Skeletal muscle tissue (tissue), 4 donors: ENCODE data around the gene RYR2. TPM values are rescaled to one million over a fixed set of nuclear protein-coding genes. Genes with fewer than 3 reads are reported as not detected.

Experiments
- H3K27ac ChIP-seq: one replicate; pipeline ENCODE4 v1.7.0; 2013; ENCODE audit warnings: mild to moderate bottlenecking, low read depth, low read length, inconsistent platforms
- H3K27me3 ChIP-seq, 3 donors: one replicate each; pipeline ENCODE4 v1.7.0; 2013; ENCODE audit warnings: low read length in 3 of 3; ENCODE audit not compliant: control insufficient read depth in 3 of 3, insufficient read depth in 3 of 3
- H3K36me3 ChIP-seq, 3 donors: one replicate each; pipeline ENCODE4 v1.7.0; 2013; ENCODE audit warnings: low read length in 3 of 3; ENCODE audit not compliant: control insufficient read depth in 3 of 3, insufficient read depth in 3 of 3
- H3K4me1 ChIP-seq, 3 donors: one replicate each; pipeline ENCODE4 v1.7.0; 2013; ENCODE audit warnings: low read length in 3 of 3, mild to moderate bottlenecking in 3 of 3; ENCODE audit not compliant: control insufficient read depth in 3 of 3, insufficient read depth in 3 of 3
- H3K4me3 ChIP-seq, 3 donors: one replicate each; pipeline ENCODE4 v1.7.0; 2013; ENCODE audit warnings: low read length in 3 of 3
- H3K9ac ChIP-seq, 3 donors: one replicate each; pipeline ENCODE4 v1.7.0; 2013; ENCODE audit warnings: low read length in 3 of 3, mild to moderate bottlenecking in 3 of 3, moderate library complexity in 2 of 3, low read depth in 1 of 3
- H3K9me3 ChIP-seq, 3 donors: one replicate each; pipeline ENCODE4 v1.7.0; 2013; ENCODE audit warnings: low read length in 3 of 3; ENCODE audit not compliant: control insufficient read depth in 3 of 3
- total RNA-seq: library from RNA; depleted of rRNA; stranded (reverse); fragments of >200 nt; gene quantifications from one replicate; pipeline ENCODE4 v1.2.3, GENCODE V29; 2014
- donor health status: Osteomylitis.

RYR2 gene
- total RNA-seq, 1 donor from 2014 or later: 5.7 TPM

GRCh38 chr1:237287876-237288521 lies 246.0 kb downstream of the RYR2 start:
- H3K27ac ChIP-seq: no peak overlapping the region
- H3K4me3 ChIP-seq: no peak overlapping the region
- no peaks in the 10 kb centered on the region for H3K4me1 ChIP-seq
- no peaks in the 10 kb centered on the region for H3K9me3 ChIP-seq
- H3K36me3 ChIP-seq: no peaks in the 10 kb centered on the region
- H3K27me3 ChIP-seq: no peaks in the 10 kb centered on the region
- no peak overlapping the region for H3K9ac ChIP-seq

- H3K9me3 ChIP-seq: no peaks in the 10 kb centered on the region
- H3K4me1 ChIP-seq: no peaks in the 10 kb centered on the region
- H3K9ac ChIP-seq: no peak overlapping the region
- H3K4me3 ChIP-seq: no peak overlapping the region
- H3K36me3 ChIP-seq: no peaks in the 10 kb centered on the region
- no peak overlapping the region for H3K27ac ChIP-seq
- H3K27me3 ChIP-seq: no peaks in the 10 kb centered on the region
Observed at GRCh38 chr1:237293804-237294203, 251.8 kb downstream of the RYR2 start.

GRCh38 chr1:237296861-237297260 lies 254.9 kb downstream of the RYR2 start:
- no peaks in the 10 kb centered on the region for H3K9me3 ChIP-seq
- H3K4me3 ChIP-seq: no peak overlapping the region
- H3K36me3 ChIP-seq: no peaks in the 10 kb centered on the region
- H3K27ac ChIP-seq: no peak overlapping the region
- H3K4me1 ChIP-seq: no peaks in the 10 kb centered on the region
- H3K9ac ChIP-seq: no peak overlapping the region
- H3K27me3 ChIP-seq: no peaks in the 10 kb centered on the region

- Histone ChIP-seq H3K9me3 (no peaks in the 10 kb centered on the region), H3K27me3 (no peaks in the 10 kb centered on the region), H3K4me3 (no peak overlapping the region), H3K9ac (no peak overlapping the region), H3K36me3 (no peaks in the 10 kb centered on the region), H3K27ac (no peak overlapping the region), H3K4me1 (no peaks in the 10 kb centered on the region)
Observed at GRCh38 chr1:237300642-237301041, 258.7 kb downstream of the RYR2 start.

- Histone ChIP-seq H3K9me3 (no peaks in the 10 kb centered on the region), H3K27ac (no peak overlapping the region), H3K27me3 (no peaks in the 10 kb centered on the region), H3K4me1 (no peaks in the 10 kb centered on the region), H3K36me3 (no peaks in the 10 kb centered on the region), H3K4me3 (no peak overlapping the region), H3K9ac (no peak overlapping the region)
Observed at GRCh38 chr1:237303929-237304328, 261.9 kb downstream of the RYR2 start.

GRCh38 chr1:237306726-237307125 lies 264.7 kb downstream of the RYR2 start:
- no peaks in the 10 kb centered on the region for H3K36me3 ChIP-seq
- no peak overlapping the region for H3K27ac ChIP-seq
- H3K4me1 ChIP-seq: no peaks in the 10 kb centered on the region

GRCh38 chr1:237309595-237310118 lies 267.7 kb downstream of the RYR2 start:
- Histone ChIP-seq H3K9ac (no peak overlapping the region), H3K27ac (no peak overlapping the region), H3K9me3 (no peaks in the 10 kb centered on the region), H3K27me3 (no peaks in the 10 kb centered on the region), H3K4me3 (no peak overlapping the region), H3K36me3 (no peaks in the 10 kb centered on the region), H3K4me1 (no peaks in the 10 kb centered on the region)

More at GRCh38 chr1:237306726-237307125, 264.7 kb downstream of the RYR2 start:
- H3K27me3 ChIP-seq: no peaks in the 10 kb centered on the region
- no peaks in the 10 kb centered on the region for H3K9me3 ChIP-seq
- H3K4me3 ChIP-seq: no peak overlapping the region
- no peak overlapping the region for H3K9ac ChIP-seq

- Histone ChIP-seq H3K4me3 (no peak overlapping the region), H3K9ac (no peak overlapping the region), H3K9me3 (no peaks in the 10 kb centered on the region), H3K4me1 (no peaks in the 10 kb centered on the region), H3K27me3 (no peaks in the 10 kb centered on the region), H3K27ac (no peak overlapping the region), H3K36me3 (no peaks in the 10 kb centered on the region)
Observed at GRCh38 chr1:237316352-237316751, 274.4 kb downstream of the RYR2 start.

DNA sequence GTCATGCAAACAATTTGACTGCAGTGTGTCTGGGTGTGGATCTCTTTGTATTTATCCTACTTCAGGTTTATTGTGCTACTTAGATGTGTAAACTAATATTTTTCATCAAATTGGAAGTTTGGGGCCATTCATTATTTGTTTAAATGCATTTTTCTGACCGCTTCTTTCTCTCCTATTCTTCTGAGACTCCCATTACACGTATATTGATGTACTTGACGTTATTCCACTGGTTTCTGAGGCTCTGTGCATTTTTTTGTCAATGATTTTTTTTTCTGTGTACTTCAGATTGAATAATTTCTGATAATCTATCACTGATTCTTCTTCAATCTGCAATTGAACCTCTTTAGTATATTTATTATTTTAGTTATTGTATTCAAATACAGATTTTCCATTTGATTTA lies 276.8 kb downstream of the RYR2 start:
- Histone ChIP-seq H3K9ac (no peak overlapping the region), H3K4me1 (no peaks in the 10 kb centered on the region), H3K9me3 (no peaks in the 10 kb centered on the region), H3K4me3 (no peak overlapping the region), H3K27ac (no peak overlapping the region), H3K27me3 (no peaks in the 10 kb centered on the region), H3K36me3 (no peaks in the 10 kb centered on the region)

DNA sequence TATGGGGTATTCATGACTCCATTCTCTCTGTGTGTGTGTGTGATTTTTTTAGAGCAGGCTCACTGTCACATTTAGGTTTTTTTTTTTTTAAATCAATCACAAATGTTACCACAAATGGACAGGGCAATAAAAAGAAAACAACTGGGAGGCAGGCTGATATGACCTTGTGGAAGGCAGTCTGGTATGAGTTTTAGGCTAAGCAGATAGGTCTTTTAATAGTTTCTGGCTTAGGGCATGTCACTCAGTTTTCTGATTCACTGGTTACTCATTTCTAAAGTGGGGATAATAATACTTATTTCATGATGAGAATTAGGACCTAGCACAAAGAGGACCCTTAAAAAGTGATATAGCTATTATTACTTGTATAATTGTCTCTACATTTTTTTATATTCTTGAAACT lies 278.9 kb downstream of the RYR2 start:
- H3K4me3 ChIP-seq: no peak overlapping the region
- no peaks in the 10 kb centered on the region for H3K9me3 ChIP-seq
- H3K27ac ChIP-seq: no peak overlapping the region
- no peaks in the 10 kb centered on the region for H3K27me3 ChIP-seq
- no peaks in the 10 kb centered on the region for H3K4me1 ChIP-seq
- H3K36me3 ChIP-seq: no peaks in the 10 kb centered on the region
- H3K9ac ChIP-seq: no peak overlapping the region
